Glutamatergic neuron (in vitro differentiated cells): ENCODE data around the gene CACNG5. TPM values are rescaled to one million over a fixed set of nuclear protein-coding genes. Genes with fewer than 3 reads are reported as not detected.

Experiments
- DNase-seq: peaks from one replicate; pipeline ENCODE4 v3.0.0; 2022
- H3K27ac Mint-ChIP-seq: one replicate; pipeline ENCODE4 v1.8.0; 2020; ENCODE audit warnings: mild to moderate bottlenecking, mixed read lengths, inconsistent platforms; ENCODE audit not compliant: unreplicated experiment
- H3K27me3 Mint-ChIP-seq: one replicate; pipeline ENCODE4 v1.8.0; 2020; ENCODE audit warnings: mild to moderate bottlenecking, moderate library complexity, mixed read lengths, inconsistent platforms; ENCODE audit not compliant: unreplicated experiment
- H3K36me3 Mint-ChIP-seq: one replicate; pipeline ENCODE4 v1.8.0; 2020; ENCODE audit warnings: mild to moderate bottlenecking, mixed read lengths, inconsistent platforms; ENCODE audit not compliant: unreplicated experiment
- H3K4me1 Mint-ChIP-seq: one replicate; pipeline ENCODE4 v1.8.0; 2020; ENCODE audit warnings: mild to moderate bottlenecking, low read depth, mixed read lengths, inconsistent platforms; ENCODE audit not compliant: unreplicated experiment
- H3K4me3 Mint-ChIP-seq: one replicate; pipeline ENCODE4 v1.8.0; 2020; ENCODE audit warnings: mild to moderate bottlenecking, mixed read lengths, inconsistent platforms; ENCODE audit not compliant: unreplicated experiment
- H3K9me3 Mint-ChIP-seq: one replicate; pipeline ENCODE4 v1.8.0; 2020; ENCODE audit warnings: mild to moderate bottlenecking, moderate library complexity, mixed read lengths, inconsistent platforms; ENCODE audit not compliant: unreplicated experiment
- total RNA-seq: library from RNA; stranded (reverse); fragmentation: NEBNext Ultra II Directional; extraction: Animal tissue kit (Norgen Biotek cat#: 25700); gene quantifications from one replicate; pipeline ENCODE4 v1.2.1, GENCODE V29; 2021; ENCODE audit not compliant: unreplicated experiment
- TF ChIP-seq, protein P1 (sequence below): fragments of 200-600 bp; sonication (generic); IDR thresholded peaks from one replicate; pipeline ENCODE4 v1.5.0; 2021; ENCODE audit not compliant: partially characterized antibody, unreplicated experiment

The CACNG5 gene
- total RNA-seq, 1 donor from 2014 or later: 45.1 TPM

DNA sequence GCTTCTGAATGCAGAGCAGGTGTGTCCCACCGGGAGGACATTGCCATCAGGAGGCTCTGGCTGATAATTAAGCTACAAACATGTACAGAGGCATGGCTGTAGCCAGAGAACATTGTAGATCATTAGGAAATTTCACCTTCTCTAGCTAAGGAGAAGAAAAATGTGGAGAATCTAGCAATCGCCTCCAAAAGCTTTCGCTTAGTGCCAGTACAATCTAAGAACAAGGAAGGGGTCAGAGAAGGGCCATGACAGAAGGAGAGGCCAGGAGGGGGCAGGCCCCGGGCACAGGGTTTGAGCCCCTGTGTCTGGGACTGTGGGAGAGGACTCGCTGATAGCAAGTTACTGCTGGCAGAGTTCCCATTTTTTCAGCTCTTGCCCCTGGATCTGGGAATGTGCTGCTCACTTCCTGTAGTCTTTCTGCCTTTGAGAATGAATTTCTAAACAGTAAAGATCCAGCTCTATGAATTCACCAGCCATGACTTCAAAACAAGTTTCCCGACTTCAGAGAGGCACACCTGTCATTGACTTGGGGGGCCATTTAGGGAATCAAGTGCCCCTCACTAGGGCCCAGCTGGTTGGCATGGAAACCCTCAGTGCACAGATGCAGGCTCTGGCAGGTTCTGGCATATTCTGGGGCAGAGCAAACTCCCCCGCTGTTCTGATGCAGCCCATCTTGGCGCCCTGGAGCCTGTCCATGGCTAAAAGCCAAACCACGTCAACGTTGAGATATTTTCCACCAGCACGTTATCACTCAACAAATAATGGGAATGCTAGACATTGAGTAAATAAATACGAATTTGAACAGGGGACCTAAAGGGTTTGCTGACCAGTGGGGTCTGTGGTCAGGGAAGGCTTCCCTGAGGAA, 70.1 kb downstream of the CACNG5 start:
- no peaks in the 10 kb centered on the region for H3K27me3 Mint-ChIP-seq
- TF ChIP-seq, protein P1, sequence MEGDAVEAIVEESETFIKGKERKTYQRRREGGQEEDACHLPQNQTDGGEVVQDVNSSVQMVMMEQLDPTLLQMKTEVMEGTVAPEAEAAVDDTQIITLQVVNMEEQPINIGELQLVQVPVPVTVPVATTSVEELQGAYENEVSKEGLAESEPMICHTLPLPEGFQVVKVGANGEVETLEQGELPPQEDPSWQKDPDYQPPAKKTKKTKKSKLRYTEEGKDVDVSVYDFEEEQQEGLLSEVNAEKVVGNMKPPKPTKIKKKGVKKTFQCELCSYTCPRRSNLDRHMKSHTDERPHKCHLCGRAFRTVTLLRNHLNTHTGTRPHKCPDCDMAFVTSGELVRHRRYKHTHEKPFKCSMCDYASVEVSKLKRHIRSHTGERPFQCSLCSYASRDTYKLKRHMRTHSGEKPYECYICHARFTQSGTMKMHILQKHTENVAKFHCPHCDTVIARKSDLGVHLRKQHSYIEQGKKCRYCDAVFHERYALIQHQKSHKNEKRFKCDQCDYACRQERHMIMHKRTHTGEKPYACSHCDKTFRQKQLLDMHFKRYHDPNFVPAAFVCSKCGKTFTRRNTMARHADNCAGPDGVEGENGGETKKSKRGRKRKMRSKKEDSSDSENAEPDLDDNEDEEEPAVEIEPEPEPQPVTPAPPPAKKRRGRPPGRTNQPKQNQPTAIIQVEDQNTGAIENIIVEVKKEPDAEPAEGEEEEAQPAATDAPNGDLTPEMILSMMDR: no peak
- no peak for DNase-seq
- peaks cover 2% of the 10 kb centered on the region for H3K9me3 Mint-ChIP-seq
- H3K27ac Mint-ChIP-seq: no peak overlapping the region
- peaks cover 8% of the 10 kb centered on the region for H3K4me1 Mint-ChIP-seq
- H3K4me3 Mint-ChIP-seq: no peak overlapping the region
- H3K36me3 Mint-ChIP-seq: no peaks in the 10 kb centered on the region

DNA sequence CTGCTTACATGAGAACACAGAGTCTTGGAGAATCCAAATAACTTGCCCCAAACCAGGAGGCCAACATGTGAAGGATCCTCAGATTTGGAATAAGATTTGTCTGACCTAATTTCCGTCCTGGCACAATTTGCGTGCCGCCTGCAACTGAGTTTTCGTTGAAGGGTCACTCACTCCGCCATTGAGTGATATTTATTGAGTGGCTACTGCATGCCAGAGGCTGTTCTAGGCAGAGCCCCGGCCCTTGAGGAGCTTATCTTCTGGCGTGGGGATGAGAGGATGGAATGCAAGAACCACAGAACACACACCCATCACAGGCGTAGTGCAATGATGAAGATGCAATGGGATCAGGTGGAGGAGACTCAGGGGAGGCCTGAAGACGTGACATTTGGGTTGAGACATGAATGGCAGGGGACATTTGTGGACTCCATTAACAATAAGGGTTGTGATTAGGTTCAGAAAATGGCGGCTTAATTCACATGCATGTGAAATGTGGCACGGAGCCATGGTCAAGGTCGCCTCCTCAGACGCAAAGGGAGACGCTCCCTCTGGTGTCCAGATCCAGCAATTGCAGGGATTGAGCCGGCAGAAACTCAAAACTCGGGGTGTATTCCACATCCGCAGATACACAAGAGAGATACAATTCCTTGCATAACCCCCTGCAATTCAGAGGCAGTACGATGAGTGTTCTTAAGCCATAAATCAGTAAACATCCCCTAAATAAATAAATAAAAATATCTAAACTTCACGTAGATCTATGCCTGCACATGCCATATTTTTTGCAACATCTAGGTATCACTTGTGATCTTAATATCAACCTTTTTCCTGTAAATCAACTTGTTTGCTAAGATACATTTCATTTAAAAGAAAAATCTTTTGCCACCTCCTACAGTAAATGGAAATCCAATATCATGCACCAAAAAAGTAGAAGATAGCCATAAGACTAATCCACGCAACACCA, 71.7 kb downstream of the CACNG5 start:
- no peak overlapping the region for H3K4me3 Mint-ChIP-seq
- H3K27ac Mint-ChIP-seq: no peak overlapping the region
- no peaks in the 10 kb centered on the region for H3K27me3 Mint-ChIP-seq

DNA sequence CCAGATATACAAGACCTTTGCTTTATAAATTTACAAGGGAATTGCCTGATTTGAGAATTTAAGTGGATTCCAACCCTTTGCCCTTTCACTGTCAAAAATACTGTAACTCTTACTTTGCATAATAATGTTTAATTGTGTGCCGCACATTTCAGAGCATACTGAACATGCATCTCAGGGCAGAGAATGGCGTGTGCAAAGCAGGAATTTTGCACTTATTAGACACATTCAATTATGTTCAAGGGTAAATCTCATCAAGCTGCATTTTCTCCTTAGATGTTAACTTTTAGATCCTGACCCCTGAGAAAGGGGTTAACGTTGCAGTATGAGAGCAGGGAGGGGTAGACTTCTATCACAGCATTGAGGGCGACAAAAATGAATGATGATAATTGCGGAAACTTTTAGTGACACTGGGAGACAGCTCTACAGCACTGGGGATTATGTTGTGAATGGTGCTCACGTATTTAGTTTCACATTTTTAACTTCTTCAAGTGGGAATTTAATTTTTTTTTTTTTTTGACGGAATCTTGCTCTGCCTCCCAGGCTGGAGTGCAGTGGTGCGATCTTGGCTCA, 75.0 kb downstream of the CACNG5 start:
- Mint-ChIP-seq H3K36me3 (peaks cover 8% of the 10 kb centered on the region), H3K27me3 (peaks cover 1% of the 10 kb centered on the region)
- DNase-seq: no peak

More for the DNA sequence above, 71.7 kb downstream of the CACNG5 start:
- Mint-ChIP-seq H3K9me3 (peaks cover 2% of the 10 kb centered on the region), H3K36me3 (no peaks in the 10 kb centered on the region), H3K4me1 (peaks cover 8% of the 10 kb centered on the region)
- TF ChIP-seq, protein P1: peak; percentile 91
- DNase-seq: peak; percentile 84

DNA sequence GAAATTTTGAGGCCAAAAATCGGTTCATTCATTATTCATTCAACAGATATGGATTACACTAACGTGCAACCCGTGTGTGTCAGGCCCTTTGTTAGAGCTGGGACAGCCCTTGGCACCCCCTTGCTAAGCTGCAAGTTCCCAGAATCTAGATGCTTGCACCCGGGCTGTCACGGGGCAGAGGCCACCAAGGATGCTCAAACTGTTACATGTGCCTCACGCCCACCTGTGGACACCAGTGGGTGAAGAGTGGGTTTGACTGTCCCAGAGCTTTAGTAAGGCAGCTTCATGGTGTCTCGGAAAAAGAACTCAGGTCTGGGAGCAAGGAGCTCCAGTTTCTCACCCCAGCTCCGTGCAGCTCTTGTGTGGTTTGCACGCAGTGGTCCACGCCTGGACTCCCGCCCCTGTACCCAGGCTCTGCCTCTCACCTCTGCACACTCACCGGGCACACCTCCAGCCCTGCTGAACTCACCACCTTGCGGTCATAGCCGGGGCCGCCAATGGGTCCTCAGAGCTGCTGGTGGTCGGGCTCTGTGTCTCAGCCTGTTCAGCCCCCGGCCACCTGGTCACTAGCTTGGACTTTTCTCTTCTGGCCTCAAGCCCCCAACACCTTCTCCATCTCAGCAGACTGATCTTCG, 75.9 kb downstream of the CACNG5 start:
- peaks cover 8% of the 10 kb centered on the region for H3K36me3 Mint-ChIP-seq
- TF ChIP-seq, protein P1: no peak
- peaks cover 1% of the 10 kb centered on the region for H3K27me3 Mint-ChIP-seq
- H3K27ac Mint-ChIP-seq: no peak overlapping the region
- no peak overlapping the region for H3K4me3 Mint-ChIP-seq
- H3K4me1 Mint-ChIP-seq: peaks cover 8% of the 10 kb centered on the region
- H3K9me3 Mint-ChIP-seq: peaks cover 5% of the 10 kb centered on the region
- no peak for DNase-seq

More for the DNA sequence above, 75.0 kb downstream of the CACNG5 start:
- TF ChIP-seq, protein P1: no peak
- peaks cover 8% of the 10 kb centered on the region for H3K4me1 Mint-ChIP-seq
- H3K4me3 Mint-ChIP-seq: no peak overlapping the region
- peaks cover 5% of the 10 kb centered on the region for H3K9me3 Mint-ChIP-seq
- H3K27ac Mint-ChIP-seq: no peak overlapping the region
